Endothelial cell of umbilical vein (primary cell): ENCODE data around the gene SH3PXD2B. TPM values are rescaled to one million over a fixed set of nuclear protein-coding genes. Genes with fewer than 3 reads are reported as not detected.

Source experiments
- BruUV-seq: library from RNA; stranded (reverse); fragments of 400-500 nt; replicated peaks from 2 replicates; lab custom pipeline; 2021; lab: Mats Ljungman, UMichigan
- CTCF ChIA-PET: fragments of 300-600, 350-600 bp; sonication (Branson Sonifier 250); formaldehyde crosslinking; loops from one replicate; lab custom pipeline; 2021; ENCODE audit warnings: antibody characterized with exemption, inconsistent platforms; lab: Charles Lee
- POLR2A ChIA-PET: fragments of 300-600, 350-600 bp; sonication (Branson Sonifier 250); formaldehyde crosslinking; loops from one replicate; lab custom pipeline; 2021; ENCODE audit warnings: antibody characterized with exemption, inconsistent platforms; lab: Charles Lee
- DNase-seq: peaks from one replicate; pipeline ENCODE4 v3.0.0-alpha.2; 2011; ENCODE audit warnings: low read depth, low spot score
- FAIRE-seq: peaks from 2 replicates; lab custom pipeline; 2011; peaks lifted over from hg19 to GRCh38; lab: Jason Lieb, UNC
- H2AFZ ChIP-seq: 2 replicates; pipeline ENCODE4 v1.6.0; 2012; ENCODE audit warnings: low read depth, low read length, control low read depth, inconsistent platforms
- H3K27ac ChIP-seq: 2 replicates; pipeline ENCODE4 v1.5.1; 2011; ENCODE audit warnings: low read depth, mild to moderate bottlenecking, control low read depth, low read length, moderate library complexity; ENCODE audit not compliant: insufficient read depth
- H3K27me3 ChIP-seq, 2 experiments: 2 replicates each; pipeline versions ENCODE4 v1.6.0 to v1.6.1; 2011; ENCODE audit warnings: low read length in 2 of 2, mixed read lengths in 1 of 2; ENCODE audit not compliant: control insufficient read depth in 2 of 2, insufficient read depth in 2 of 2
- H3K36me3 ChIP-seq, 2 experiments: 2 replicates in 1 of 2; 3 replicates in 1 of 2; pipeline ENCODE4 v1.5.1; 2011; ENCODE audit warnings: low read length in 2 of 2, mild to moderate bottlenecking in 1 of 2, moderate library complexity in 1 of 2; ENCODE audit not compliant: control insufficient read depth in 2 of 2, insufficient read depth in 2 of 2; ENCODE audit errors: extremely low read depth in 1 of 2
- H3K4me1 ChIP-seq: 3 replicates; pipeline ENCODE4 v1.5.1; 2011; ENCODE audit warnings: mild to moderate bottlenecking, low read length; ENCODE audit not compliant: control insufficient read depth, insufficient read depth; ENCODE audit errors: extremely low read depth
- H3K4me2 ChIP-seq: 2 replicates; pipeline ENCODE4 v1.6.1; 2011; ENCODE audit warnings: low read length, control low read depth, mixed read lengths; ENCODE audit not compliant: insufficient read depth
- H3K4me3 ChIP-seq, 3 experiments: fragments of 200-600 bp in 1 of 3; sonication (generic), shearing (Covaris generic) in 1 of 3; replicated peaks in 1 of 3; 2 replicates each; pipeline ENCODE4 v1.5.1; 2011 to 2016; ENCODE audit warnings: control low read depth in 3 of 3, low read length in 3 of 3, mild to moderate bottlenecking in 2 of 3, inconsistent platforms in 1 of 3, low read depth in 1 of 3, moderate library complexity in 1 of 3; ENCODE audit not compliant: insufficient read depth in 1 of 3
- H3K79me2 ChIP-seq: 2 replicates; pipeline ENCODE4 v1.6.0; 2012; ENCODE audit warnings: low read length, inconsistent platforms; ENCODE audit not compliant: control insufficient read depth, insufficient read depth
- H3K9ac ChIP-seq: replicated peaks from 2 replicates; pipeline ENCODE3; 2011; ENCODE audit warnings: low read length, control low read depth; ENCODE audit not compliant: insufficient read depth; ENCODE audit errors: extremely low read depth
- H3K9me1 ChIP-seq: replicated peaks from 3 replicates; pipeline ENCODE4 v1.6.0; 2011; ENCODE audit warnings: mild to moderate bottlenecking, low read length; ENCODE audit not compliant: control insufficient read depth, insufficient read depth; ENCODE audit errors: extremely low read depth
- H3K9me3 ChIP-seq: replicated peaks from 2 replicates; pipeline ENCODE4 v1.5.1; 2012; ENCODE audit warnings: low read length, inconsistent platforms; ENCODE audit not compliant: control insufficient read depth, insufficient read depth
- H4K20me1 ChIP-seq: replicated peaks from 2 replicates; pipeline ENCODE3; 2011; ENCODE audit warnings: mild to moderate bottlenecking, low read length; ENCODE audit not compliant: control insufficient read depth, insufficient read depth; ENCODE audit errors: extremely low read depth
- CTCF ChIP-seq, 2 donors: IDR thresholded peaks; 1 replicate in 1 of 2; 2 replicates in 1 of 2; pipeline ENCODE4 v1.5.1; 2011; ENCODE audit warnings: low read length in 2 of 2, mild to moderate bottlenecking in 2 of 2, moderate library complexity in 2 of 2, control low read depth in 1 of 2, inconsistent platforms in 1 of 2, low read depth in 1 of 2; ENCODE audit not compliant: insufficient read depth in 1 of 2; ENCODE audit errors: extremely low read depth in 1 of 2
- EZH2 ChIP-seq: IDR thresholded peaks from 2 replicates; pipeline ENCODE4 v1.6.1; 2012; ENCODE audit warnings: borderline replicate concordance, low read depth, mild to moderate bottlenecking, moderate library complexity, low read length, inconsistent platforms; ENCODE audit not compliant: severe bottlenecking
- FOS ChIP-seq: IDR thresholded peaks from 2 replicates; pipeline ENCODE4 v1.6.1; 2011; ENCODE audit warnings: mild to moderate bottlenecking, low read length, moderate library complexity, borderline replicate concordance; ENCODE audit not compliant: insufficient read depth
- GATA2 ChIP-seq: IDR thresholded peaks from 2 replicates; pipeline ENCODE4 v1.7.0; 2011; ENCODE audit warnings: low read depth, mild to moderate bottlenecking, moderate library complexity, mixed read lengths, low read length; ENCODE audit not compliant: insufficient read length, insufficient read depth
- JUN ChIP-seq: IDR thresholded peaks from 2 replicates; pipeline ENCODE4 v1.6.1; 2011; ENCODE audit warnings: borderline replicate concordance, low read depth; ENCODE audit not compliant: insufficient read length, insufficient read depth
- MYC ChIP-seq: IDR thresholded peaks from one replicate; pipeline ENCODE4 v1.6.1; 2011; ENCODE audit warnings: mild to moderate bottlenecking, low read depth, low read length
- POLR2A ChIP-seq: IDR thresholded peaks from 2 replicates; pipeline ENCODE4 v1.6.1; 2012; ENCODE audit warnings: low read depth, mild to moderate bottlenecking, control low read depth, low read length
- POLR2AphosphoS5 ChIP-seq: IDR thresholded peaks from 2 replicates; pipeline ENCODE4 v1.6.1; 2012; ENCODE audit warnings: low read depth, mild to moderate bottlenecking, control low read depth, low read length, moderate library complexity; ENCODE audit not compliant: insufficient read depth
- dilution Hi-C: fragments of 300-500 bp; cut with MboI; formaldehyde crosslinking; loops from one replicate; pipeline ENCODE4 v1.15.0; 2019; ENCODE audit warnings: low sequenced_read_pairs; ENCODE audit not compliant: extremely low pct_ligation_motif_present
- intact Hi-C: fragments of 100-400 bp; cut with micrococcal nuclease; formaldehyde crosslinking; loops from one replicate; pipeline ENCODE4 v1.10.0; 2022
- polyA plus RNA-seq, 4 experiments: library from polyadenylated mRNA; depleted of rRNA in 3 of 4; stranded (reverse) in 3 of 4; unstranded in 1 of 4; fragments of >200 nt; gene quantifications; 2 replicates each; pipeline versions ENCODE4 v1.2.1 to v1.2.3, GENCODE V29; 2011 to 2012; ENCODE audit warnings: missing spikeins in 1 of 4
- total RNA-seq: library from RNA; stranded (reverse); gene quantifications from 2 replicates; pipeline ENCODE4 v1.2.3, GENCODE V29; 2021
- TF ChIP-seq, protein P1 (sequence below): IDR thresholded peaks from 2 replicates; pipeline ENCODE4 v1.6.1; 2011; ENCODE audit not compliant: insufficient read depth, insufficient read length

Gene SH3PXD2B
- total and polyA plus RNA-seq, 2 donors (not counting 3 experiments of a cell fraction or from before 2014, with no cell fraction given) = 23.5 to 66.3 TPM

DNA sequence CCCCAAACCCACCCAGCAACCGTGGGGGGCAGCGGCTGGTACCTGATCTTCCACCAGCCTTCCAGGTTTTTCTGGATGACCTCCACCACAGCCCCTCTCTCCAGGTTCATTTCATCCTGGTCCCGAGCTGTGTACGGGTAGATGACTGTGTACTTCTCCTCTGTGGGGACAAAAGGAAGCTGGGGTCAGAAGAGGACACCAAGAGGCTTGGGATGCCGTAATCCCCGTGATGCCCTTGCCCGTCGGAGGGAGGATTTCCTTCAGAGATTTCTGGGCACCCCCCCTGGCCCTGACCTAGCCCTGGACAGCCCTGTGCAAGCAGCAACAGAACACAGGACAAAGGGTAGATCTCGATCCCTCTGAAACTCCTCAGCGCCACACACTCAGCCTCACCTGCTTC lies 100.5 kb downstream of the SH3PXD2B start:
- DNase-seq = no peak
- intact Hi-C loops = loop anchor here (2.0 kb wide), 1 partner anchor 83 kb away; no protein-coding TSS in a partner anchor

More for the DNA sequence above, 100.5 kb downstream of the SH3PXD2B start:
- Histone ChIP-seq H3K36me3 (peaks cover 21 to 46% of the 10 kb centered on the region in 2 experiments), H3K9ac (no peak overlapping the region), H3K4me2 (no peak overlapping the region), H3K4me3 (no peak overlapping the region), H3K9me1 (no peaks in the 10 kb centered on the region), H3K27me3 (no peaks in the 10 kb centered on the region), H3K4me1 (peaks cover 6% of the 10 kb centered on the region), H4K20me1 (no peaks in the 10 kb centered on the region), H3K9me3 (no peaks in the 10 kb centered on the region), H3K79me2 (no peaks in the 10 kb centered on the region), H3K27ac (no peak overlapping the region), H2AFZ (no peak overlapping the region)
- dilution Hi-C loops = no loop called here
- BruUV-seq = no TSS peak
- ChIA-PET CTCF (no interaction called here), POLR2A (no interaction called here)
- no peak for FAIRE-seq
- TF ChIP-seq EZH2 (no peak), GATA2 (no peak), POLR2AphosphoS5 (no peak), JUN (no peak), FOS (no peak), MYC (no peak), CTCF (IDR thresholded peaks at IDR 0.05; ENCODE audit: extremely low read depth in 1 of 2, insufficient read depth in 1 of 2, low read depth in 1 of 2, low read length in 2 of 2) (no peak), POLR2A (no peak)
- TF ChIP-seq, protein P1, sequence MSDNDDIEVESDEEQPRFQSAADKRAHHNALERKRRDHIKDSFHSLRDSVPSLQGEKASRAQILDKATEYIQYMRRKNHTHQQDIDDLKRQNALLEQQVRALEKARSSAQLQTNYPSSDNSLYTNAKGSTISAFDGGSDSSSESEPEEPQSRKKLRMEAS = no peak
